ENCODE data around the gene NOCT.
"Not testable (repeated sequence)": the region's sequence is repeated elsewhere in the genome, so short reads cannot be mapped to it uniquely, and the experiment has no call there.

Gene NOCT

DNA sequence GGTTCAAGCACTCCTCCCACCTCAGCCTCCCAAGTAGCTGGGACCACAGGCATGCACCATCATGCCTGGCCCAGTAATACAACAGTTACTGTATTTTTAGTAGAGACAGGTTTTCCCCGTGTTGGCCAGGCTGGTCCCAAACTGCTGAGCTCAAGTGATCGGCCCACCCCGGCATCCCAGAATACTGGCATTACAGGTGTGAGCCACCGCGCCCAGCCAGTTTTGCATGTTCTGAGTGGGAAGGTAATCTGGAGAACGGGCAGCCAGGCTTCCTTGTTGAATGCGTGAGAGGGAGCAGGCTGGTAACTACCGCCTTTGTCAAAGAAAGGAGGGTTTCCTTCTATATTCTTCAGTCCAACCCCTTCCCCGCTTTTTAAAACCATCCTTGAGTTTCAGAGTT lies 9.1 kb downstream of the NOCT start:
- ChIA-PET POLR2A (no interaction called here), CTCF (interaction anchor here (0.7 to 1.4 kb wide), 4 partner anchors 56 to 484 kb away, joined by 3 to 4 read pairs (median 3); no protein-coding TSS in a partner anchor)
- TF ChIP-seq, protein P1, sequence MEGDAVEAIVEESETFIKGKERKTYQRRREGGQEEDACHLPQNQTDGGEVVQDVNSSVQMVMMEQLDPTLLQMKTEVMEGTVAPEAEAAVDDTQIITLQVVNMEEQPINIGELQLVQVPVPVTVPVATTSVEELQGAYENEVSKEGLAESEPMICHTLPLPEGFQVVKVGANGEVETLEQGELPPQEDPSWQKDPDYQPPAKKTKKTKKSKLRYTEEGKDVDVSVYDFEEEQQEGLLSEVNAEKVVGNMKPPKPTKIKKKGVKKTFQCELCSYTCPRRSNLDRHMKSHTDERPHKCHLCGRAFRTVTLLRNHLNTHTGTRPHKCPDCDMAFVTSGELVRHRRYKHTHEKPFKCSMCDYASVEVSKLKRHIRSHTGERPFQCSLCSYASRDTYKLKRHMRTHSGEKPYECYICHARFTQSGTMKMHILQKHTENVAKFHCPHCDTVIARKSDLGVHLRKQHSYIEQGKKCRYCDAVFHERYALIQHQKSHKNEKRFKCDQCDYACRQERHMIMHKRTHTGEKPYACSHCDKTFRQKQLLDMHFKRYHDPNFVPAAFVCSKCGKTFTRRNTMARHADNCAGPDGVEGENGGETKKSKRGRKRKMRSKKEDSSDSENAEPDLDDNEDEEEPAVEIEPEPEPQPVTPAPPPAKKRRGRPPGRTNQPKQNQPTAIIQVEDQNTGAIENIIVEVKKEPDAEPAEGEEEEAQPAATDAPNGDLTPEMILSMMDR (IDR thresholded peaks at IDR 0.05; ENCODE audit: control extremely low read depth, extremely low read depth, low read depth, missing control alignments): no peak
- no peak for DNase-seq (ENCODE audit: extremely low spot score)

DNA sequence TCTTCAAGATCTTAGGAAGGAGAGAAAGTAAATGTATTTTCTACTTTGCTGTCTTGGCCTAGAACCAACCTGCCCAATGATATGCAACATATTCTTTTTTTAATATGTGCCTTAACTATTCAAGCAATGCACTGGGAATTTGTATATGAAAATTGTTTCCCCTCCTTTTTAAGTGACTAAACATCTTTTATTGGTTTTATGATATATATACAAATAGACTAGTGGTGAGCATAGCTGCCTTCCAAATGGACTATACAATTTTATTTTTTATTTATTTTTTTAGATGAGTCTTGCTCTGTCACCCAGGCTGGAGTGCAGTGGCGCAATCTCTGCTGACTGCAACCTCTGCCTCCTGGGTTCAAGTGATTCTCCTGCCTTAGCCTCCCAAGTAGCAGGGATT lies 10.3 kb downstream of the NOCT start:
- ChIA-PET POLR2A (no interaction called here), CTCF (no interaction called here)

DNA sequence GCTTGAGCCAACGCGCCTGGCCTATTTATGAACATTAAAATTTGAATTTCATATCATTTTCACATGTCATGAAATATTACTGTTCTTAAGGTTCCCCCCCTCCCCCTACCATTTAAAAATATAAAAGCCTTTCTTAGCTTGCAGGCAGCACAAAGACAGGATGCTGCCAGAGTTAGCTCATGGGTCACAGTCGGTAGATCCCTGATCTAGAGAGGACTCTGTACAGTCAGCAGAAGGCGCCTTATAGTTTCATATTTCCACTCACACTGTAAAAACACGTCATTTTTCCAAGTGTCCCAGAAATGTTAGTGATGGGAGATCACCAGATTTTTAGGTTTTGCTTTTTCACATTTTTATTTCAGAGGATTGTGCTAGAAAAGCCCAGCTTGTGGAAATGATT lies 12.2 kb downstream of the NOCT start:
- TF ChIP-seq, protein P1 (IDR thresholded peaks at IDR 0.05; ENCODE audit: control extremely low read depth, extremely low read depth, low read depth, missing control alignments): no peak
- ChIA-PET POLR2A (interaction anchor here (0.6 to 1.2 kb wide), 5 partner anchors 9 to 990 kb away, joined by 3 to 6 read pairs (median 3); partner anchors contain the start of gene NOCT), CTCF (interaction anchor here (0.9 to 6.9 kb wide), 4 partner anchors 9 to 503 kb away, joined by 3 to 143 read pairs (median 6); partner anchors contain the start of gene NOCT)
- DNase-seq (ENCODE audit: extremely low spot score): no peak

More for the DNA sequence above, 10.3 kb downstream of the NOCT start:
- TF ChIP-seq, protein P1 (IDR thresholded peaks at IDR 0.05; ENCODE audit: control extremely low read depth, extremely low read depth, low read depth, missing control alignments): no peak
- no peak for DNase-seq (ENCODE audit: extremely low spot score)

DNA sequence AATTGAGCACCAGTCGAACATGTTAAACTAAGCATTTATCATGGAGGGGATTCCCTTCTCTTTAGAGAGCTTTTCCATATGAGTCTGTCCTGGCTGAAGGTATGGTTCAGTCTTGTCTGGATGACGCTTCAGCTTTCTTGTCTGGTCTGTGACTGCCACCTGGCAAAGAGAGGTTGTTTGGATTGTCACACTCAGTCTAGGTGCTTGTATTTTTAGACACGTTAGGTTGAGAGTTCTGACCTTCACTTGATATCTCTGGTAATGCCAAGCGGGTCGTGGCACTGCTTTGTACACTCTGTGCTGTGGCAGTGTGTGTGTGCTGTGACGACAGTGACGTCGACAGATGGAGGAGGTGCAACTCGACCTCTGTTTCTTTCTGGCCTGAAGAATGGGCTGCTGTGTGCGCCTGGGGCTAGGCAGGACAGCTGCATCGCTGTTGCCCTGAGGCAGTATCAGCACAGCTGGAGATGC lies 12.6 kb downstream of the NOCT start:
- TF ChIP-seq, protein P1 (IDR thresholded peaks at IDR 0.05; ENCODE audit: control extremely low read depth, extremely low read depth, low read depth, missing control alignments): no peak
- CTCF ChIA-PET: interaction anchor here (0.9 to 6.9 kb wide), 6 partner anchors 10 to 629 kb away, joined by 3 to 143 read pairs (median 6); partner anchors contain the start of gene NOCT
- POLR2A ChIA-PET: interaction anchor here (0.6 to 1.2 kb wide), 5 partner anchors 10 to 990 kb away, joined by 3 to 6 read pairs (median 3); partner anchors contain the start of gene NOCT
- no peak for DNase-seq (ENCODE audit: extremely low spot score)

DNA sequence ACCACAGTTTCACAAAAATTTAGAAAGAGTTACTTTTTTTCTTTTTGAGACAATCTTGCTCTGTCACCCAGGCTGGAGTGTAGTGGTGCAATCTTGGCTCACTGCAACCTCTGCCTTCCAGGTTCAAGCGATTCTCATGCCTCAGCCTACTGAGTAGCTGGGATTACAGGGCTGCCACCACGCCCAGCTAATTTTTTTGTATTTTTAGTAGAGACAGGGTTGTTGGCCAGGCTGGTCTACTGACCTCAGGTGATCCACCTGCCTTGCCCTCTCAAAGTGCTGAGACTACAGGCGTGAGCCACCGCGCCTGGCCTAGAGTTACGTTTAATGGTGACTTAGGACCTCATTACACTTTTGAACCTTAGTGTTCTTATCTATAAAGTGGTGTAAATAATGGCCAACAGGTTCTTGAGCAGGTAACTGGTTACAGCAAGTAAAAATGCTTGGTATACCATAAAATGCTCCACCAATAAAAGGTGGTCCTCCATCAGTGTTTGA lies 14.3 kb downstream of the NOCT start:
- ChIA-PET CTCF (interaction anchor here (0.6 to 6.9 kb wide), 74 partner anchors 11 to 627 kb away, joined by 3 to 143 read pairs (median 5); partner anchors contain the start of genes ELF2, NAA15, NDUFC1 and NOCT), POLR2A (interaction anchor here (0.5 to 2.1 kb wide), 3 partner anchors 10 to 496 kb away, joined by 6 to 9 read pairs (median 8); no protein-coding TSS in a partner anchor)

DNA sequence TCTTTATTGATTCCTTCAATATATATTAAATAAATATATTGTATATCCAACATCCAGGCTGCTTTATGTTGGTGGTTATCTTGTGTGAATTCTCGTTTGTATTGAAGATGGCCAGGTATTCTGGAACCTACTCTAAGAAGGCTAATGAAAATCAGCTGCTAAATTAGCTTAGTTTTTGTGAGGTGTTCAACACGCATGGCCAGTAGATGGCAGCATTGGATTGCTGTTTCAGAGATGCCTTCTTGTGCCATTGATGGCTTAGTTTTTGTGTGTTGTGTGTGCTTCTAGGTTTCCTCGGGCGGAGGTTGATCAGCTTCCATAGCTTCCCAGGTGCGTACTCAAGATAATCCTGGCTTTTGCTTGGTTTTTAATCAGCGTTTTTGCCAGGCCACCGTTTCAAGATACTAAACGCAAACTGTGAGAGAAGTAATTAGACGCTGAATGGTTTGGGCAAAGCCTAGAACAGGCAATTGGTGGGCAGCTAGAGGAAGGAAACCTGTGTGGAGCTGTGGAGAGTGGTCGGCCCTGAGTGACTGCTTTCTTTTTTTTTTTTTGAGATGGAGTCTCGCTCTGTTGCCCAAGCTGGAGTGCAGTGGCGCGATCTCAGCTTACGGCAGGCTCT lies 15.1 kb downstream of the NOCT start:
- ChIA-PET CTCF (interaction anchor here (0.6 to 6.9 kb wide), 75 partner anchors 12 to 626 kb away, joined by 3 to 143 read pairs (median 5); partner anchors contain the start of genes ELF2, NAA15, NDUFC1 and NOCT), POLR2A (interaction anchor here (0.6 to 2.1 kb wide), 4 partner anchors 11 to 272 kb away, joined by 3 to 9 read pairs (median 6); no protein-coding TSS in a partner anchor)
- TF ChIP-seq, protein P1 (IDR thresholded peaks at IDR 0.05; ENCODE audit: control extremely low read depth, extremely low read depth, low read depth, missing control alignments): peak; percentile 82
- peak; percentile 73 for DNase-seq (ENCODE audit: extremely low spot score)

More for the DNA sequence above, 14.3 kb downstream of the NOCT start:
- not testable (repeated sequence) for DNase-seq (ENCODE audit: extremely low spot score)
